Lower leg skin (tissue), 3 donors: ENCODE results near the gene TNP1.

Experiments
- CTCF ChIP-seq, 3 donors: fragments of 450-650 bp; IDR thresholded peaks; one replicate each; pipeline ENCODE4 v1.5.1; 2016; ENCODE audit warnings: antibody characterized with exemption in 3 of 3, mild to moderate bottlenecking in 3 of 3, moderate library complexity in 2 of 3
- POLR2A ChIP-seq, 2 donors: fragments of 450-650 bp; IDR thresholded peaks; one replicate each; pipeline ENCODE4 v1.6.1; 2016 to 2017; ENCODE audit warnings: antibody characterized with exemption in 2 of 2, mild to moderate bottlenecking in 1 of 2, moderate library complexity in 1 of 2

DNA sequence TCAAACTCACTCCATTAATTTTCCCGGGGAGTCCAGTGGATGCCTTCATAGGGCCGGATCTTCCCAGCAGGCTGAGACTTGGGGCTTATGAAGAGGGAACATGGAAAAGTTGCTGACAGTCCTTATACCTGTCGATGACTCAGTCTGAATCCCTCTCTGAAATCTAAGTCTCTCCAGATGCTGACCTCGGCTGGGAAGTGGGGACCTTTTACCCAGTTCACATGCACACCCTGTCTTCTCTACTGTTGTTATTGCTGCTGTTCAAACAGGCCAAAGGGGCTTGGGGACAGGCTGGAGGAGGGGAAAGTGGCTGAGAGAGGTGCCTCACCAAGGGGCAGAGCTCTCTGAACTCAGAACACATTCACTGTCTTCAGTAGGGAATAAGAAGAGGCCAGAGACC, 4.1 kb upstream of the TNP1 start:
- no peak for TF ChIP-seq CTCF (IDR thresholded peaks at IDR 0.05)
- no peak for TF ChIP-seq POLR2A (IDR thresholded peaks at IDR 0.05)
